KBM-7 (cell line): ENCODE data around the gene PROK2.

ENCODE experiments used
- DNase-seq: peaks from one replicate; pipeline ENCODE4 v3.0.0-alpha.2; 2015
- in situ Hi-C: fragments of 300-500 bp; cut with MboI; formaldehyde crosslinking; loops from 2 replicates; pipeline ENCODE4 v1.14.3; 2020; ENCODE audit warnings: low sequenced_read_pairs, low pct_unique_long_range_greater_than_20kb, mixed read lengths

The PROK2 gene

DNA sequence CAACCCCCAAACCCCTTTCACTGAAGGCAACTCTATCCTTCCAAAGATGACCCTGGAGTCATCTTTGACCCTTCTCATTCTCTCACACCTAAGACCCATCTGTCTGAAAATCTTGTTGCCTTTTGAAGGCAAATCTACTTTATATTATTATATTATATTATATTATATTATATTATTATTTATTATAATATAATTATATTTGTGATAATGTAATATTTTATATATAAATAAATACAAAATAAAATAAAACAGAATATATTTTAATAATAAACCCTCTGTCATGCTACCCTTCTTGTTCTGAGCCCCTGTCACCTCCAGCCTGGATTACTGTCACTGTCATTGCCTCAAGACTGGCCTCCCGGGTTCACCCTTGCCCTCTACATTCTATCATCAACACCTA, 5.0 kb upstream of the PROK2 start:
- in situ Hi-C loops = no loop called here
- no peak for DNase-seq

GRCh38 chr3:71787851-71788405, 3.0 kb upstream of the PROK2 start:
- in situ Hi-C loops = no loop called here

DNA sequence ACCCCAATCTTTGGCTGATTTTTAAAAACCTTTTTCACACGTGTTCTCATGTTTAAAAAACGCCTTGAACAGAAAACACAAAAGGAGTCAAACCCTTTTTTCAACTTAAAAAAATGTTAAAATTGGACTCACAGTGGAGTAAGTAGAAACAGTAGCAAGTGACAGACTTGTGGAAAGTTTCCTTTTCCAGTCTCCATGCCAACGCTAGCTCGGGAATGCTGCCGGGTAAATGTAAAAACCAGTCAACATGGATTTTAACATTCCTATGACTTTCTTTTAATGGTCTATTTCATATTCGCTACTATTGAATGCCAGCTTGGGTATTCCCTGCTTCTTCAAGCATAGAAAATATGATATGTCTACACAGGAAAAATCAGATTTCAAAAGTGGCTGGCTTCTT, 1.6 kb upstream of the PROK2 start:
- no peak for DNase-seq
- in situ Hi-C loops = no loop called here

More at GRCh38 chr3:71787851-71788405, 3.0 kb upstream of the PROK2 start:
- no peak for DNase-seq

DNA sequence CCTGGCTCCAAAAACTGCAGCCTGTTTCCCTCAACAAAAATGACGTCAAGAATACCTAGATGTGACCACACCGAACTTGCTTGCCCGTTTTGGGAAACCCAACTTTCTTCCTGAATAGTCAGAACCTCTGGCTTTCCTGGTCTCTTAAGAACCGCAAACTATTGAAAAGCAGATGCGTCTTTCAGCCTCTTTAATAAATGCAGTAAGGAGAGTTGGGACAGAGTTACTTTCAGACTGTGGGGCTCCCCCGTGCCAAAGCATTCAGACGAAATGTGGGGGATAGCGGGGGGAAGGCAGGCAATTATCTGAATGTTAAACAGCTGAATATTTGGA, 1.2 kb upstream of the PROK2 start:
- in situ Hi-C loops = no loop called here
- DNase-seq = no peak

GRCh38 chr3:71785532-71786216, 726 bp upstream of the PROK2 start:
- in situ Hi-C loops = no loop called here
- DNase-seq = no peak

DNA sequence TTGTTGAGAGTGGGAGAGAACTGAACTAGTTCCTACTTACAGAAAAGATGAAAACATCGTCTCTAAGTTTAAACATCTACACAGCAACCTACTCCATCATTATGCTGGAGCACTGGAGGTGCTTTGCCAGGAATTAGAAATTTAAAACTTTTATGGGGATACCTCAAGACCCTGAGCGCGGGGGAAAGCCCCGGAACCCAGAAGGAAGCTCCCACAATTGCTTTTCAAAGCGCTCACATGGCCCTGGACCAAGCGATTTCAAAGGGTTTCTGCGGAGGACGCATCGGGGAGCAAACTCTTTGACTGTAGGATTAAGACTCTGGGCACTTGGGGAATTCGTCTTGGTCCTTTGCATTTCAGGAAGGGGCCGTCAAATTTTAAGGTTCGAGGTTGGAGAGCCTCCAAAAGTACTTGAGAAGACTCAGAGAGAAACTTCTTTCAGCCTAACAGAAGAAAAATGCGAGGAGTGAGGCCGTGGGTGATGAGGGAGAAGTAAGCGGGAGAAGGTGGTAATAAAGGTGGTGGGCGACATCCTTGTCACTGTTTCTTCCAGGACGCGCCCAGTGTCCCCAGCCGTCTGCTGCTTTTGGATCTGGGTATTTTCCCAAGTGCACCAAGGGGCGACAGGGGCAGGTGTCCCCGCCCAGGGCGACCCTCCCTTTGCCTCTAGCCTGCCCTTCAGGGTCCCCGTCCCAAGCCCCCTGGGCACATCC, 591 bp downstream of the PROK2 start:
- DNase-seq = peak; percentile 3
- in situ Hi-C loops = no loop called here

DNA sequence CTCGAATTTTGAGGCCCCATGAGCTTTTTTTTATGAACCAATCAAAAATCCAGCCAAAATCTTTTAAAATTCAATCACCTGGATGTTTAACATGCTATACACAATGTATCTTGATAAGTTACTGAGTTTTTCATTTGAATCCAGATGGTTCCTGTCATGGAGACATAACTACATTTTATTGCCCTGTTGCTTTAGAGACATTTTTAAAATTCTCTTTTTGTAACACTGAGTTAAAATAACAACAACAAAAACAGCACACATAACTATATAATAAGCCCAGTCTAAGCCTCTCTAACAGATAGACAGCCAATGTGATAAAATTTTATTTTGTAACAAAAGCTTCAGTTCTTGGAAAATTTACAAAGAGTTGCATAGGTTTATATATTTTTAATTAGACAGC, 1.8 kb downstream of the PROK2 start:
- DNase-seq = no peak
- in situ Hi-C loops = no loop called here

- in situ Hi-C loops = no loop called here
- DNase-seq = no peak
These were observed 4.5 kb downstream of the PROK2 start for GRCh38 chr3:71780430-71780829.

- in situ Hi-C loops = no loop called here
- DNase-seq = peak; percentile 63
These were observed 5.1 kb downstream of the PROK2 start for GRCh38 chr3:71779674-71780377.

GRCh38 chr3:71778353-71778752, 6.6 kb downstream of the PROK2 start:
- in situ Hi-C loops = no loop called here
- no peak for DNase-seq

DNA sequence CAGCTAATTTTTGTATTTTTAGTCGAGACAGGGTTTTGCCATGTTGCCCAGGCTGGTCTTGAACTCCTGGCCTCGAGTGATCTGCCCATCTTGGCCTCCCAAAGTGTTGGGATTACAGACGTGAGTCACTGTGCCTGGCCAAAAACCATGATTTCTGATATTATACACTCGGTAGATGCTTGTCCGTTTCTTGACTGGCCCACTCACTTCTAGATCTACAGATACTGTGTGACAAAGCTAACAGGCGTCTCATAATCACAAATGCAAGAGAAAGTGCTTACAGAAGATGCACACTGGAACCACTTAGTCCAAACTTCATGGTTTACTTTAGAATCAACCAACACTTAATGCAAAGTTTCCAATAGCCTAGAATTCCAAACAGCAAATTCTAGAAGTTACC, 8.4 kb downstream of the PROK2 start:
- no peak for DNase-seq
- in situ Hi-C loops = no loop called here

- in situ Hi-C loops = no loop called here
- DNase-seq = no peak
These were observed 13.1 kb downstream of the PROK2 start for GRCh38 chr3:71771884-71772283.

DNA sequence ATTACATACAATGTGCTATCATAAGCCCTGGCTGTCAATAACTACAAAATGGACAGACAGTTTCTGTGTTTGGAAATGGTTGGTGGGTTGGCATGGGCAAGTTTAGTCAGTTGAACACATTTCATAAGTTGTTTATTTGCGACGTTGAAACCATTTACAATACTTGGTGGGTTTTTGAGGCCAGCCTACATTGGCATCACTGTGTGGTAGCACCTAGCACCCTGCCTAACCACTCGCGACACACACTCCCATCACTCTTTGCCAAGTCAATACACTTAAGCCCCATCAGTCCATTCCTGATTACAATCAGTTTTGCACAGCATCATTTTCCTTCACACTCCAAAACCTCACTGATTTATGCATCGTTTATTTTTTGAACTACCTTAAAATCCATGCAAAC, 13.8 kb downstream of the PROK2 start:
- in situ Hi-C loops = no loop called here
- no peak for DNase-seq

GRCh38 chr3:71763426-71763825, 21.5 kb downstream of the PROK2 start:
- no peak for DNase-seq
- in situ Hi-C loops = no loop called here

DNA sequence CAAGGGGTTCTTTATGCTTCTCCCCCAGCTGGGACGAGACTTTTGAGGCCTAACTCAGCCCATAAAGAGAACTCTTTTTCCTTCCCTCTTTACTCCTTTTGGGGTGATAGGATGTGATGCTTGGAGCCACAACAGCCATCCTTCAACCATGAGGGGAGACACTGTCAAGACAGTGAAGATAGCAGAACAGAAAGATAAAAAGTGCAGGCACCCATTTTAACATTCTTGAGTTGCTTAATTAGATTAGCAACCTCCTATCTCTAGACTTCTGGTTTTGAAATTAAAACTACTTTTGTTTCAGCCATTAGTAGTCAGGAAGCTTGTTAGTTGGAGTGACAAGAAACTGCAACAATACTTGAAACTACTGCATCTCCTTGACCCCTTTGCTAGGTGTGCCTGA, 24.8 kb downstream of the PROK2 start:
- in situ Hi-C loops = no loop called here
- DNase-seq = no peak

DNA sequence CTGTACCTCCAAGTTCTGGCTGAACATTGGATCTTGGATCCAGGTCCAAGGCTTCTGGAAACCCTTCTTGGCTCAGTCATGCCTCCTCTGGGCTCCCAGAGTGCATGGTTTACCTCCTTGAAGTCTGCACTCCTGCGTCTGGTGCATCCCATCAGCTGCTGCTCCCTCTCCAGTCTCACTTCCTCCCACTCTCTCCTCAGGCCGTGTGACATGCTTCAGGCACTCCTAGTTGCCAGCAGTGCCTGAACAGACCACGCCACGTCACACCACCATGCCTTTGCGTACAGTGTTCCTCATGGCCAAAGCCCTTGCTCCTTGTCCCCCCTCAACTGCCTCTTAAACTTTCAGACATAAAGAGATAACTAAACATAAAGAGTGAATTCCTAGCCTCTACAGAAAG, 25.5 kb downstream of the PROK2 start:
- no peak for DNase-seq
- in situ Hi-C loops = no loop called here

GRCh38 chr3:71758091-71758490, 26.9 kb downstream of the PROK2 start:
- no peak for DNase-seq
- in situ Hi-C loops = no loop called here

GRCh38 chr3:71754610-71755253, 30.2 kb downstream of the PROK2 start:
- no peak for DNase-seq
- in situ Hi-C loops = no loop called here

GRCh38 chr3:71753701-71754609, 31.0 kb downstream of the PROK2 start, which contains the start of gene GPR27:
GPR27 (plus strand) TSS chr3:71753855; CDS start chr3:71754050, 195 bp downstream.
- DNase-seq = no peak
- in situ Hi-C loops = no loop called here
